Memory B cell (primary cell): ENCODE measurements around the gene EXOC2.

Experiments
- ATAC-seq: fragments of 150-1000 bp; cut with Tn5 transposase; 2 replicates; pipeline ENCODE4 v1.10.0; 2021; ENCODE audit warnings: low read depth, mild to moderate bottlenecking, moderate library complexity
- DNase-seq, 2 donors: peaks; one replicate each; pipeline ENCODE4 v3.0.0; 2022; ENCODE audit warnings: low spot score in 2 of 2
- H3K27ac Mint-ChIP-seq: one replicate; pipeline ENCODE4 v1.8.0; 2022; ENCODE audit warnings: mild to moderate bottlenecking, moderate library complexity, mixed read lengths
- H3K27me3 Mint-ChIP-seq: one replicate; pipeline ENCODE4 v1.8.0; 2022; ENCODE audit warnings: mixed read lengths
- H3K36me3 Mint-ChIP-seq: one replicate; pipeline ENCODE4 v1.8.0; 2022; ENCODE audit warnings: mild to moderate bottlenecking, mixed read lengths
- H3K4me1 Mint-ChIP-seq: one replicate; pipeline ENCODE4 v1.8.0; 2022; ENCODE audit warnings: mixed read lengths
- H3K4me3 Mint-ChIP-seq: one replicate; pipeline ENCODE4 v1.8.0; 2022; ENCODE audit warnings: mild to moderate bottlenecking, moderate library complexity, mixed read lengths
- H3K9me3 Mint-ChIP-seq: one replicate; pipeline ENCODE4 v1.8.0; 2022; ENCODE audit warnings: mixed read lengths

EXOC2 gene

GRCh38 chr6:435441-436307 is 257.3 kb downstream of the EXOC2 start:
- Mint-ChIP-seq H3K9me3 (no peaks in the 10 kb centered on the region), H3K27ac (peak overlapping the region; percentile 92), H3K27me3 (peaks cover 2% of the 10 kb centered on the region), H3K4me1 (peaks cover 14% of the 10 kb centered on the region), H3K36me3 (no peaks in the 10 kb centered on the region), H3K4me3 (peak overlapping the region; percentile 84)
- ATAC-seq (no peak), DNase-seq (no peak)
